Ureter (tissue), 1 donor: ENCODE results near the gene PHF8. TPM values are rescaled to one million over a fixed set of nuclear protein-coding genes. Genes with fewer than 3 reads are reported as not detected.
A peak's percentile ranks its signal among the peaks of the same experiment; 100 is the strongest.

ENCODE experiments used
- DNase-seq: peaks from one replicate; pipeline ENCODE4 v3.0.0-alpha.2; 2020; ENCODE audit warnings: low spot score
- total RNA-seq: library from RNA; stranded (reverse); gene quantifications from one replicate; pipeline ENCODE4 v1.2.4, GENCODE V29; 2023
- donor health status: DM: yes; HTN: yes; CAD: no.

The PHF8 gene
- 52.4 TPM for total RNA-seq

DNA sequence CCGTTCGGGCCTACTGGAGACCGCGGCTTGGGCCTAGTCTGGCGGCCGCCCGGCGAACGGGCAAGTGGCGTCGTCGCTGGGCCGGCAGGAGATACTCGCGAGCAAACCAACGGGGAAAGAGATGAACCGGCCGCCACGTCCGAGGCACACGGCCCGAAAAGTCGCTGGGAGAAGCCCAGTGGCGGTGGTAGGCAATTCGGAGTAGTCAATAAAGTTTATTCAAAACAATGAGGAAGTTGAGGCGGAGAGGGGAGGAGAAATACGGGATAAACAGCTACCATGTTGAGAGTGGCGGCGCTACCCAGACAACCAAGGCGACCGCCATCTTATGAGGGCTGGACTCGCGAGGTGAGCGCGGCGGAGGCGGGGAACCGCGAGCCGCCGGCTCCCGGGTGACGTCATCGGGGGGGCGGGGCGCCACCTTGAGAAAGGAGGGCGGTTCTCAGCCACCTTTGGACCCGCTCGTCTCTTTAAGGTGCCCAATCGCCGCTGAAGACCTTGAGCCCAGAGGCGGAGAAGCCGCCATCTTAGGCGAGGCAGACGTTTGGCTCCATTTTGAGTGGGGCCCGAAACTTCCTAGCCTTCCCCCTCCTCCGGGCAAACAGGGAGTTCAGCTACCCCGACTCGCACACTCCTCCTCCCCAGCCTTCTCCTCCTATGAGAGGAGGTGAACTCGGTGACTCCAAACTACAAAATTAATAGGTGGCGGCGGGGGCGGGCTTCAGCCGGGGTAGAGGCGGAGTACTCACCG is at the start of gene PHF8:
Gene PHF8, minus strand, starts transcription at position 348 of the 751 bp plus-strand sequence. CDS start 1,745 bp downstream, outside the sequence.
- peak; percentile 96 for DNase-seq

DNA sequence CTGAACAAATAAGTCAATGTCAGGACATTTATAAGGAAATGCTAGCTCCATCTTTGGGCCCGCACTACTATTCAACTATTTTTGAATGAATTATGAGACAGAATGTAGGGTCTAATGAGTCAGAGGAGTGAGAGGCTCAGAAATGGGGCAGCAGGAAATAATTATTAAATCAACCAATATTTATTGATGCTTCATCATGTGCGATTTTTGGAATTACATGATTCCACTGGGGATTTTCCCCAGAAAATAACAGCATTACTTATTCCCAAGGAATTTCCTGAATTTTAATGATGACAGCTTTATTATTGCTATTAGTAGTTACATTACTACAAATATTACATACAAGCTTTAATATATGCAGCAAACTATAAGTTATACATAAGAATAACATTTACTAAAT is 49.3 kb upstream of the PHF8 start:
- DNase-seq = no peak

GRCh38 chrX:54093159-54093558 is 48.9 kb upstream of the PHF8 start:
- DNase-seq = no peak

DNA sequence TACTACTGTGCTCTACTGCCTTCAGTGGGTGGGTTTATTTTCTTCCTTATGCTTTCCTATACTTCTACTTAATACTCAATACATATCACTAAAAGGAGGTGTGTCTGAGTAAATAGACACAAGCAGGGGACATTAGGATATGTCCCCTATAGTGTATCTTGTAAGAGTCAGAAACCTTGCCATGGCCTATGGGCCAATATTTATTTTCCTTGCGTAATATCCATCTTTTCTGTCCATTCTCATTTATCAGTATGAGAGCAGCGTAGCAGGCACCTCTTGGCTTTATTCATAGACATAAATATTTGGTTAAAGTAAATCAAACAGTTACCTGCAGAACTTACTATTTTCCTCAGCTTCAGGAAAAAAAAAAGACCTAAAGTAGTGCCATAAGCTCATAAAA is 46.6 kb upstream of the PHF8 start:
- DNase-seq = no peak

GRCh38 chrX:54089191-54089590 is 44.9 kb upstream of the PHF8 start:
- DNase-seq = no peak

DNA sequence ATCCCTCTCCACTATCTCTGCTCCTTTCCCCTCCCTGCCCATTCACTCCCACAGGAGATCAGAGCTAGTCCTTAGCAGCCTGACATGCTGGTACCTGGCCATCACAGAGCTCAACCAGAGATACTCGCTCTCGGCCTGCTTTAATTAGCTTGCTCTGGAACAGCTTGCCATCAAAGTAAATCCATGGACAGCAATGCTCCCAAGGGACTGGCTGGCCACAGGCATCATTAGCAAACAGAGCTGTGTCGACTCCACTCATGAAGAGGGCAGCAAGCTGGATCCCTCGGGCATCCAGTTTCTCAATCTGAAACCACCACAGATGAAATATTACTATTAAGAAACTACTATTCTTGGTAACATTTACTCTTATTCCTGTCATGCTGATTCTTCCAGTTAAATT is 43.4 kb upstream of the PHF8 start:
- DNase-seq = no peak

GRCh38 chrX:54085666-54086065 is 41.4 kb upstream of the PHF8 start:
- DNase-seq = no peak

- no peak for DNase-seq
These were observed 32.6 kb upstream of the PHF8 start for GRCh38 chrX:54076903-54077302.

- no peak for DNase-seq
These were observed 30.6 kb upstream of the PHF8 start for GRCh38 chrX:54074826-54075225.

- no peak for DNase-seq
These were observed 23.5 kb upstream of the PHF8 start for GRCh38 chrX:54067766-54068165.

DNA sequence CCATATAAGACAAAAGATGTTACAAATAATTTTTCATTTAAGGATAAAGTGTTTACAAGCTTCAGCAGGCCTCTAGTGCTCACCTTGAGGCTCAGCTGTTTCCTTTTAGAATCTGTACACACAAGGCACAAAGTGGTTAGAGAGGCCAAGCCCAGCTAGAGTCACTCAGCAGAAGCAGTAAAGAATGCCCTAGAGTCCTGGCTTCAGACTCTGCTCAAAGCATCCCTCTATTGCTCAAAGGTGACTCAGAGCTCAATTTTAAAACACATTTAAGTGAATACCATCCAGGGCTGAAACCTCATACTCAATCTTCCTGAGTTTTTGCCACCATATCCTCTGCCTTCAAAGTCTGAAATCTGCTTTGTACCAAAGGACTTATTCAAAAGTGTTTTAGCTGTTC is 22.6 kb upstream of the PHF8 start:
- no peak for DNase-seq

DNA sequence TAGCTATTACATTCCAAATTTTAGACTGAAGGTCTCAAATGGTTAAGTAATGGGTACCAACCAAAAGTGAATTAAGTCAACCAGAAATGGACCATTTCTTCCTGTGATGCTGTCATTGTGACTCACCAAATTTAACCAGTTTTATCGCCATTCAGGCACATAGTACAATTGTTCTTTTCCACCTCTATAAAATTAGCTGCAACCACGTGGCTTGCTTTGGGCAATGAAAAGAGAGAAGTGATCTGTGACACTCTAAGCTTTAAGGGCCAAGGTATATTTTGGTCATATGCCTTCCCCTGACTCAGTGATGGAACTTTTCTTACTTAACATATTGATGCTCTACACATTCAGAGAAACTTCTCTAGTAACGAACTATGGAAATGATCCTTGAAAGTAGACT is 20.3 kb upstream of the PHF8 start:
- no peak for DNase-seq

- DNase-seq = no peak
These were observed 19.1 kb upstream of the PHF8 start for GRCh38 chrX:54063361-54063760.

- no peak for DNase-seq
These were observed 5.5 kb upstream of the PHF8 start for GRCh38 chrX:54049801-54050200.

- no peak for DNase-seq
These were observed 4.1 kb upstream of the PHF8 start for GRCh38 chrX:54048412-54048811.

DNA sequence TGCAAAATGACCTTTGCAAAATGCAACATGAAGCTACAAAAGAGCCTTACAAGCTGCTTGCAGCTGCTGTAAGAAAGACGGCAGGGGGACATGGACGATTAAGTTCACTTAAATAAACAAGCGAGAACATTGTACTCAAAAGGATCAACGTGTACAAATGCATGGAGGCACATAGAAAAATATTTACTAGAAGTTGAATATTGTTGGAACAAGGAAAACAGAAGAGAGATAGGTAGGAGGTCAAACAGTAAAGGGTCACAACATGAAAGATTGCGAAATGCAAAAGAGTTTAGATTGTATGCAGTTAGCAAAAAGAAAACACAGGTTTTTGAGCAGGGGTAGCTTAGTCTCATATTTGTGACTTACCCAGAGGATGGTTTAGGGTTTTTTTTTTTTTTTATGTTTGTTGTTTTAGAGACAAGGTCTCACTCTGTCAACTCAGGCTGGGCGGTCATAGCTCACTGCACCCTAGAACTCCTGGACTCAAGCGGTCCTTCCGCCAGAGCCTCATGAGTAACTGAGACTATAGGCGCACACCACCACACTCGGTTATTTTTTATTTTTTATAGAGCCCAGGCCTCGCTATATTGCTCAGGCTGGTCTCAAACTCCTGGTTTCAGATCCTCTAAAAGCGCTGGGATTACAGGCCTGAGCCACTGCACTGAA is 1.4 kb upstream of the PHF8 start:
- DNase-seq = no peak

- DNase-seq = peak; percentile 43
These were observed 635 bp upstream of the PHF8 start for GRCh38 chrX:54044877-54045338.

- peak; percentile 46 for DNase-seq
These were observed 640 bp downstream of the PHF8 start for GRCh38 chrX:54043541-54044125.

- no peak for DNase-seq
These were observed 1.2 kb downstream of the PHF8 start for GRCh38 chrX:54043056-54043455.

DNA sequence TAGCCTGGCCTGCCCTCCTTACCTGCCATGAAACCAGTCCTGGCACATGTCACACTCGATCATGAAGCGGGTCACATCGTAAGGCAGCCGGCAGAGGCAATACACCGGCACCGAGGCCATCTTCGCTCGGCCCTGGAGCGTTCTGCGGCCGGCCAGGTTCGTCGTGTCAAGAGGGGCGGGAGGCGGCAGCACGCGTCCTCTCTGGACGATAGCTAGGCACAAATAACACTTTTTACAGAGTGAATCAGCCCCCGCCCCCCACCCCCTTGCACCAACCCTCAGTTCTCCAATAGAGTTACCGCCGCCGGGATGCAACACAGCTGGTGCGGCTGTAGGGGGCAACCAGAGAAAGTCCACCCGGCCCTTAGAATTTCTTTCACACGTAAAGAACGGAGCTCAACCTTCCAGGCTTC is 1.7 kb downstream of the PHF8 start:
- DNase-seq = peak; percentile 51

DNA sequence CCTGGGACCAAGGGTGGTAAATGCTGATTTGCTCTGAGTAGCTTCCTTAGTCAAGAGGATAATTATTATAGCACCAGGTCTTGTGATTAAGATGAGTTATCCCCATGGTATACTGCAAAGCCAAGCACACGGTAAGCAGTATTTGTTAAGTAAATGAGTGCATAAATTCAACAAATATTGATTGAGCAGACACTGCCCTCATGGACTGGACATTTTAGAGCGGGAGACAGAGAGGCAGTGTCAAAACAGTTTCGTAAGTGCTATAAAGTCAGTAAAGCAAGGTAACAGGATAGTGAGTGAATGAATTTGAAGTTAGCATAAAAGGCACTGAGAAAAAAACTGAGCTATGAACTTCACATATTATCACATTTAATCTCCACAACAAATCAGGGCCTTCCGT is 13.9 kb downstream of the PHF8 start:
- DNase-seq = no peak

- DNase-seq = peak; percentile 73
These were observed 14.6 kb downstream of the PHF8 start for GRCh38 chrX:54029529-54030143.

DNA sequence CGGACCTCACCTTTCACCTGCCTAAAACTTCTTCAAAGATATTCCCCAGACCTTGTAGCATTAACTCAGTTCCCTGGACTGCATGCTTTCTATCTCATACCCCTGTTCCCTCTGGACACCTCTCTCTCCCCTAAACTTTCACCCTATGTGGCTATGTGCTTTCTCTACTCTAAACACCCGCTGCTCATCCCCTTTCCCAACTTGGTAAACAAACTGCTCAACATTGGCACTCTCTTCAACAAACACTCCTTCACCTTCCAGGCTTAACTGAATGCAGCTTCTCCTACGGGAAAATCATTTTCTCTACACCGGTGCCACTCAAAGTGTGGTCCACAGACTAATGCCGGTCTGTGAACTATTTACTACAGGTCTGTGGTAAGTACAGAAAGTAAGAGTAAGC is 19.9 kb downstream of the PHF8 start:
- DNase-seq = no peak
